ENCODE data around the gene ZNF813.
"Not testable (repeated sequence)": the region's sequence is repeated elsewhere in the genome, so short reads cannot be mapped to it uniquely, and the experiment has no call there.

DNA sequence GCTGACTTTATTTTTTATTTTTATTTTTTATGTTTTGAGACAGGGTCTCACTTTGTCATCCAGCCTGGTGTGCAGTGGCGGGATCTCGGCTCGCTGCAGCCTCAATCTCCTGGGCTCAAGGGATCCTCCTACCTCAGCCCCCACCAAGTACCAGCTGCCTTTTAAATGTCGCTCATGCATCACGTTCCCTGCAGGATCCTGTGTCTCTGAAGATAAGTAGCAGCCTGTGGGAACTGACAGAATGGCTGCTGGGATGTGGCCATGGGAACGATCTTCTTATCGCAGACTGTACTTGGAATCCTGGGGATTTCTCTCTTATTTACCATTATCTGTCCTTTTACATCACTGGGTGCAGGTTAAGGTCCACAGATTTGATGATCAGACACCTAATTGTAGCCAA is 35.6 kb downstream of the ZNF813 start:
- TF ChIP-seq CTCF (IDR thresholded peaks at IDR 0.05; ENCODE audit: poor library complexity); EZH2 (IDR thresholded peaks at IDR 0.05; ENCODE audit: borderline replicate concordance); EZH2phosphoT487 (IDR thresholded peaks at IDR 0.05; ENCODE audit: low read depth, severe bottlenecking, unreplicated experiment): not testable (repeated sequence)
